GM18951 (cell line): ENCODE measurements around the gene ZNF227.

Experiments used
- POLR2A ChIP-seq: IDR thresholded peaks from 4 replicates; pipeline ENCODE4 v1.6.1; 2011; ENCODE audit warnings: mild to moderate bottlenecking; ENCODE audit not compliant: insufficient read length, insufficient read depth; ENCODE audit errors: extremely low read depth
- in situ Hi-C: fragments of 300-500 bp; cut with MboI; formaldehyde crosslinking; loops from one replicate; pipeline ENCODE4 v1.12.0; 2022; ENCODE audit warnings: low sequenced_read_pairs, mixed read lengths, inconsistent platforms; ENCODE audit not compliant: unreplicated experiment

The ZNF227 gene

GRCh38 chr19:44258835-44259413, 46.6 kb downstream of the ZNF227 start:
- in situ Hi-C loops: no loop called here
- no peak for TF ChIP-seq POLR2A

- TF ChIP-seq POLR2A: no peak
- in situ Hi-C loops: no loop called here
Observed at GRCh38 chr19:44260343-44260681, 48.0 kb downstream of the ZNF227 start.

- in situ Hi-C loops: no loop called here
- no peak for TF ChIP-seq POLR2A
Observed at GRCh38 chr19:44260695-44261446, 48.5 kb downstream of the ZNF227 start.

GRCh38 chr19:44277331-44277730, 65.0 kb downstream of the ZNF227 start:
- in situ Hi-C loops: no loop called here
- TF ChIP-seq POLR2A: no peak

- no peak for TF ChIP-seq POLR2A
- in situ Hi-C loops: no loop called here
Observed at GRCh38 chr19:44278181-44278690, 65.9 kb downstream of the ZNF227 start.

GRCh38 chr19:44280916-44281315, 68.6 kb downstream of the ZNF227 start:
- no peak for TF ChIP-seq POLR2A
- in situ Hi-C loops: no loop called here

- in situ Hi-C loops: no loop called here
- TF ChIP-seq POLR2A: no peak
Observed at GRCh38 chr19:44282846-44283245, 70.5 kb downstream of the ZNF227 start.

GRCh38 chr19:44284968-44285367, 72.6 kb downstream of the ZNF227 start:
- in situ Hi-C loops: no loop called here
- no peak for TF ChIP-seq POLR2A
